ENCODE data around the gene KRTAP4-9.
"Not testable (repeated sequence)": the region's sequence is repeated elsewhere in the genome, so short reads cannot be mapped to it uniquely, and the experiment has no call there.

- not testable (repeated sequence) for TF ChIP-seq TCF4 (CRISPR knock-in tag; IDR thresholded peaks at IDR 0.05; ENCODE audit: borderline replicate concordance); TOX (CRISPR knock-in tag; IDR thresholded peaks at IDR 0.05; ENCODE audit: borderline replicate concordance); RARB (CRISPR knock-in tag; IDR thresholded peaks at IDR 0.05); ZC3H10 (CRISPR knock-in tag; IDR thresholded peaks at IDR 0.05)
Observed at GRCh38 chr17:41108728-41109386, 3.7 kb downstream of the KRTAP4-9 start.
